PC-3 (cell line): ENCODE data around the gene ARSB. TPM values are rescaled to one million over a fixed set of nuclear protein-coding genes. Genes with fewer than 3 reads are reported as not detected.

ENCODE experiments used
- ATAC-seq: fragments of 200-7000 bp; cut with Tn5 transposase; 2 replicates; pipeline ENCODE4 v1.9.1; 2020; ENCODE audit warnings: mild to moderate bottlenecking, moderate library complexity
- BruUV-seq: library from RNA; stranded (reverse); fragments of 400-500 nt; replicated peaks from 2 replicates; lab custom pipeline; 2021; lab: Mats Ljungman, UMichigan
- CTCF ChIA-PET: fragments of 300-600 bp; sonication (Branson Sonifier 250); formaldehyde crosslinking; loops from one replicate; lab custom pipeline; 2022; ENCODE audit warnings: antibody characterized with exemption; lab: Charles Lee
- POLR2A ChIA-PET: fragments of 300-600 bp; sonication (Branson Sonifier 250); formaldehyde crosslinking; loops from one replicate; lab custom pipeline; 2022; ENCODE audit warnings: antibody characterized with exemption; ENCODE audit not compliant: unreplicated experiment; lab: Charles Lee
- DNase-seq: peaks from one replicate; pipeline ENCODE4 v3.0.0-alpha.2; 2015
- H2AFZ ChIP-seq: fragments of 300-600 bp; sonication (generic); 2 replicates; pipeline ENCODE4 v1.6.0; 2016; ENCODE audit warnings: antibody characterized with exemption, low read length
- H3F3A ChIP-seq: fragments of 300-600 bp; sonication (generic); one replicate; pipeline ENCODE4 v1.6.0; 2017; ENCODE audit warnings: antibody characterized with exemption, low read length, control low read depth, mild to moderate bottlenecking; ENCODE audit not compliant: unreplicated experiment
- H3K27ac ChIP-seq: fragments of 300-600 bp; sonication (generic); 2 replicates; pipeline ENCODE4 v1.5.1; 2016; ENCODE audit warnings: mild to moderate bottlenecking, low read length
- H3K27me3 ChIP-seq: fragments of 300-600 bp; sonication (generic); 2 replicates; pipeline ENCODE4 v1.6.1; 2016; ENCODE audit warnings: low read length, mixed read lengths
- H3K36me3 ChIP-seq: fragments of 300-600 bp; sonication (generic); 2 replicates; pipeline ENCODE4 v1.6.1; 2016; ENCODE audit warnings: low read depth, mixed run types, low read length, mixed read lengths
- H3K4me1 ChIP-seq: fragments of 300-600 bp; sonication (generic); 2 replicates; pipeline ENCODE4 v1.5.1; 2016; ENCODE audit warnings: low read length; ENCODE audit not compliant: insufficient read depth
- H3K4me2 ChIP-seq: fragments of 300-600 bp; sonication (generic); 2 replicates; pipeline ENCODE4 v1.6.0; 2016; ENCODE audit warnings: low read length
- H3K4me3 ChIP-seq: fragments of 300-600 bp; sonication (generic); 2 replicates; pipeline ENCODE4 v1.5.1; 2016; ENCODE audit warnings: mild to moderate bottlenecking, low read length, mixed read lengths
- H3K79me2 ChIP-seq: fragments of 300-600 bp; sonication (generic); 2 replicates; pipeline ENCODE4 v1.6.1; 2017; ENCODE audit warnings: low read length, mixed read lengths
- H3K9ac ChIP-seq: fragments of 300-600 bp; sonication (generic); 2 replicates; pipeline ENCODE4 v1.6.0; 2016; ENCODE audit warnings: mild to moderate bottlenecking, low read length
- H3K9me2 ChIP-seq: fragments of 300-600 bp; sonication (generic); replicated peaks from 2 replicates; pipeline ENCODE4 v1.6.1; 2016; ENCODE audit warnings: mixed run types, low read length, mixed read lengths
- H3K9me3 ChIP-seq: fragments of 300-600 bp; sonication (generic); 2 replicates; pipeline ENCODE4 v1.6.1; 2016; ENCODE audit warnings: low read length, mixed read lengths
- H4K20me1 ChIP-seq: fragments of 300-600 bp; sonication (generic); 2 replicates; pipeline ENCODE4 v1.6.1; 2016; ENCODE audit warnings: low read length, mixed read lengths
- EZH2 ChIP-seq: fragments of 300-600 bp; sonication (generic); IDR thresholded peaks from one replicate; pipeline ENCODE4 v1.6.1; 2017; ENCODE audit warnings: antibody characterized with exemption, mild to moderate bottlenecking, low read length; ENCODE audit not compliant: unreplicated experiment
- EZH2phosphoT487 ChIP-seq: fragments of 300-600 bp; sonication (generic); IDR thresholded peaks from 2 replicates; pipeline ENCODE4 v1.6.1; 2018; ENCODE audit warnings: mild to moderate bottlenecking, antibody characterized with exemption, low read length, borderline replicate concordance
- intact Hi-C: fragments of 100-400 bp; cut with micrococcal nuclease; formaldehyde crosslinking; loops from 2 replicates; pipeline ENCODE4 v1.9.0; 2023
- total RNA-seq: library from RNA; depleted of rRNA; stranded (reverse); fragments of >200 nt; gene quantifications from 2 replicates; pipeline ENCODE4 v1.2.3, GENCODE V29; 2014
- TF ChIP-seq, protein P1 (sequence below): fragments of 300-600 bp; sonication (generic); conservative IDR thresholded peaks from 2 replicates; pipeline ENCODE4 v1.5.1; 2017; ENCODE audit warnings: antibody characterized with exemption, low read depth, mild to moderate bottlenecking, low read length

Gene ARSB
- total RNA-seq, 1 experiment from 2014 or later, result 8.1 TPM

GRCh38 chr5:79002374-79002773, 17.3 kb upstream of the ARSB start:
- no peaks in the 10 kb centered on the region for H3K4me1 ChIP-seq
- H3K79me2 ChIP-seq, result no peaks in the 10 kb centered on the region
- ChIA-PET POLR2A (no interaction called here), CTCF (interaction anchor here (0.5 kb wide), 1 partner anchor 260 kb away, joined by 5 read pairs; no protein-coding TSS in a partner anchor)
- no peak overlapping the region for H3K9ac ChIP-seq
- no peaks in the 10 kb centered on the region for H3K9me2 ChIP-seq
- BruUV-seq, result no TSS peak
- no peaks in the 10 kb centered on the region for H4K20me1 ChIP-seq
- DNase-seq, result no peak
- no peak overlapping the region for H3K4me2 ChIP-seq
- no peaks in the 10 kb centered on the region for H3K36me3 ChIP-seq
- ATAC-seq, result no peak
- no peak overlapping the region for H3K27ac ChIP-seq
- H3K4me3 ChIP-seq, result no peak overlapping the region
- H3K9me3 ChIP-seq, result no peaks in the 10 kb centered on the region
- TF ChIP-seq EZH2phosphoT487, result no peak
- TF ChIP-seq, protein P1, sequence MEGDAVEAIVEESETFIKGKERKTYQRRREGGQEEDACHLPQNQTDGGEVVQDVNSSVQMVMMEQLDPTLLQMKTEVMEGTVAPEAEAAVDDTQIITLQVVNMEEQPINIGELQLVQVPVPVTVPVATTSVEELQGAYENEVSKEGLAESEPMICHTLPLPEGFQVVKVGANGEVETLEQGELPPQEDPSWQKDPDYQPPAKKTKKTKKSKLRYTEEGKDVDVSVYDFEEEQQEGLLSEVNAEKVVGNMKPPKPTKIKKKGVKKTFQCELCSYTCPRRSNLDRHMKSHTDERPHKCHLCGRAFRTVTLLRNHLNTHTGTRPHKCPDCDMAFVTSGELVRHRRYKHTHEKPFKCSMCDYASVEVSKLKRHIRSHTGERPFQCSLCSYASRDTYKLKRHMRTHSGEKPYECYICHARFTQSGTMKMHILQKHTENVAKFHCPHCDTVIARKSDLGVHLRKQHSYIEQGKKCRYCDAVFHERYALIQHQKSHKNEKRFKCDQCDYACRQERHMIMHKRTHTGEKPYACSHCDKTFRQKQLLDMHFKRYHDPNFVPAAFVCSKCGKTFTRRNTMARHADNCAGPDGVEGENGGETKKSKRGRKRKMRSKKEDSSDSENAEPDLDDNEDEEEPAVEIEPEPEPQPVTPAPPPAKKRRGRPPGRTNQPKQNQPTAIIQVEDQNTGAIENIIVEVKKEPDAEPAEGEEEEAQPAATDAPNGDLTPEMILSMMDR, result no peak
- TF ChIP-seq EZH2, result no peak
- H2AFZ ChIP-seq, result no peak overlapping the region
- no peaks in the 10 kb centered on the region for H3F3A ChIP-seq
- no peaks in the 10 kb centered on the region for H3K27me3 ChIP-seq
- intact Hi-C loops, result no loop called here

- H3K9ac ChIP-seq, result no peak overlapping the region
- no peaks in the 10 kb centered on the region for H4K20me1 ChIP-seq
- TF ChIP-seq, protein P1, result no peak
- TF ChIP-seq EZH2phosphoT487 (no peak), EZH2 (no peak)
- no peaks in the 10 kb centered on the region for H3F3A ChIP-seq
- no peaks in the 10 kb centered on the region for H3K9me3 ChIP-seq
- H3K27me3 ChIP-seq, result peaks cover 3% of the 10 kb centered on the region; the same call in 1 of the 2 replicates
- BruUV-seq, result no TSS peak
- no peak overlapping the region for H3K4me3 ChIP-seq
- CTCF ChIA-PET, result no interaction called here
- H3K27ac ChIP-seq, result no peak overlapping the region
- H2AFZ ChIP-seq, result no peak overlapping the region
- intact Hi-C loops, result no loop called here
- DNase-seq, result no peak
- POLR2A ChIA-PET, result no interaction called here
- no peaks in the 10 kb centered on the region for H3K9me2 ChIP-seq
- no peaks in the 10 kb centered on the region for H3K4me1 ChIP-seq
- H3K4me2 ChIP-seq, result no peak overlapping the region
- ATAC-seq, result no peak
- no peaks in the 10 kb centered on the region for H3K36me3 ChIP-seq
- H3K79me2 ChIP-seq, result no peaks in the 10 kb centered on the region
These were observed 16.4 kb upstream of the ARSB start for GRCh38 chr5:79001471-79001870.

DNA sequence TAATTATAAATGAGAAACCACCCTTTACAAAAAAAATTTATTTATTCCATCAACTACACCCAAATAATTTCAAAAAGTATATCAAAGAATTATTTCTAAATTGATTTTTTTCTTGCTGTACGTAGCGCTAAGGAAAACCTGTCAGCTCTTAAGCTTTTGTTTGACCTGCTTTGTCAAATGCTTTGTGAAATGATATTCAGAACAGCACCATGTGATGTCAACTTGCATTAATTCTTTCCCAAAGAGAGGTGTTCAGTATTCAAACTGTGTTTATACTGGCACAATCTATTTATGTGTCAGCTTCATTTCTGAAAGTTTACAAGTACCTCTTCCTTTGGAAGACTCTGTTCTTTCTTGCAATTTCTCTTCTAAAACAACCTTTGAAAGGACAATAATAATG, 12.0 kb upstream of the ARSB start:
- BruUV-seq, result no TSS peak
- Histone ChIP-seq H3K9ac (no peak overlapping the region), H3K27ac (no peak overlapping the region), H3K9me2 (no peaks in the 10 kb centered on the region), H3K79me2 (no peaks in the 10 kb centered on the region), H3K4me3 (no peak overlapping the region), H3F3A (no peaks in the 10 kb centered on the region), H2AFZ (no peak overlapping the region), H3K36me3 (no peaks in the 10 kb centered on the region), H3K4me2 (no peak overlapping the region), H4K20me1 (no peaks in the 10 kb centered on the region), H3K4me1 (no peaks in the 10 kb centered on the region), H3K9me3 (no peaks in the 10 kb centered on the region), H3K27me3 (peaks cover 3% of the 10 kb centered on the region; the same call in 1 of the 2 replicates)
- POLR2A ChIA-PET, result interaction anchor here (0.6 kb wide), 1 partner anchor 15 kb away, joined by 3 read pairs; no protein-coding TSS in a partner anchor
- TF ChIP-seq, protein P1, result no peak
- TF ChIP-seq EZH2, result no peak
- TF ChIP-seq EZH2phosphoT487, result no peak
- ATAC-seq (no peak), DNase-seq (no peak)
- intact Hi-C loops, result no loop called here
- CTCF ChIA-PET, result no interaction called here
